RWPE1 (cell line): ENCODE results near the gene ERBB2.

ENCODE experiments used
- CTCF ChIA-PET: fragments of 350-600 bp; sonication (Branson Sonifier 250); formaldehyde crosslinking; extraction: SDS; loops from one replicate; lab custom pipeline; 2021; lab: Yijun Ruan, JAX
- POLR2A ChIA-PET: fragments of 400-600 bp; formaldehyde crosslinking; extraction: SDS; loops from one replicate; lab custom pipeline; 2020; ENCODE audit warnings: antibody characterized with exemption; ENCODE audit not compliant: low non-redundant PET; lab: Yijun Ruan, JAX
- DNase-seq: peaks from one replicate; pipeline ENCODE4 v3.0.0; 2012; ENCODE audit warnings: low spot score
- H3K27ac ChIP-seq: fragments of 450-650 bp; 2 replicates; pipeline ENCODE4 v1.5.1; 2017
- CTCF ChIP-seq: fragments of 450-650 bp; conservative IDR thresholded peaks from 2 replicates; pipeline ENCODE4 v1.5.1; 2017; ENCODE audit warnings: low read depth, mild to moderate bottlenecking

ERBB2 gene

GRCh38 chr17:39711851-39712250, 12.0 kb downstream of the ERBB2 start:
- POLR2A ChIA-PET, result no interaction called here
- CTCF ChIA-PET, result no interaction called here

GRCh38 chr17:39714234-39714633, 14.4 kb downstream of the ERBB2 start:
- no peak for DNase-seq
- CTCF ChIA-PET, result no interaction called here
- POLR2A ChIA-PET, result no interaction called here
- no peak overlapping the region for H3K27ac ChIP-seq
- TF ChIP-seq CTCF, result no peak

More at GRCh38 chr17:39711851-39712250, 12.0 kb downstream of the ERBB2 start:
- no peak overlapping the region for H3K27ac ChIP-seq
- TF ChIP-seq CTCF, result no peak
- DNase-seq, result no peak

GRCh38 chr17:39715375-39716072, 15.7 kb downstream of the ERBB2 start:
- peak overlapping the region; percentile 68 for H3K27ac ChIP-seq
- no peak for TF ChIP-seq CTCF
- POLR2A ChIA-PET, result no interaction called here
- CTCF ChIA-PET, result interaction anchor here (0.8 to 1.2 kb wide), 2 partner anchors 10 to 47 kb away, joined by 3 to 4 read pairs; no protein-coding TSS in a partner anchor
- no peak for DNase-seq

- no peak for DNase-seq
- peak overlapping the region; percentile 68 for H3K27ac ChIP-seq
- POLR2A ChIA-PET, result interaction anchor here (0.6 kb wide), 1 partner anchor 35 kb away, joined by 4 read pairs; no protein-coding TSS in a partner anchor
- CTCF ChIA-PET, result interaction anchor here (0.8 to 1.5 kb wide), 2 partner anchors 10 to 13 kb away, joined by 3 to 11 read pairs; no protein-coding TSS in a partner anchor
- no peak for TF ChIP-seq CTCF
Observed at GRCh38 chr17:39716073-39716818, 16.4 kb downstream of the ERBB2 start.

- ChIA-PET CTCF (interaction anchor here (1.5 kb wide), 1 partner anchor 13 kb away, joined by 11 read pairs; no protein-coding TSS in a partner anchor), POLR2A (interaction anchor here (0.6 kb wide), 1 partner anchor 904 kb away, joined by 5 read pairs; no protein-coding TSS in a partner anchor)
- H3K27ac ChIP-seq, result peak overlapping the region; percentile 68
- TF ChIP-seq CTCF, result no peak
- no peak for DNase-seq
Observed at GRCh38 chr17:39716879-39717536, 17.1 kb downstream of the ERBB2 start.

GRCh38 chr17:39717660-39718059, 17.8 kb downstream of the ERBB2 start:
- no peak overlapping the region for H3K27ac ChIP-seq
- ChIA-PET CTCF (interaction anchor here (1.2 kb wide), 1 partner anchor 50 kb away, joined by 3 read pairs; the partner anchor contains the start of gene PNMT), POLR2A (no interaction called here)
- DNase-seq, result no peak
- TF ChIP-seq CTCF, result no peak
